Dendritic cell treated with granulocyte-macrophage colony-stimulating factor and Interleukin-4, amounts not matched to agents 40 ng/mL and 50 ng/mL, for 4 days (primary cell): Measurements from ENCODE around the gene ARHGAP22.

Experiments used
- H3K27ac Mint-ChIP-seq: one replicate; pipeline ENCODE4 v1.8.0; 2022; ENCODE audit warnings: mild to moderate bottlenecking, mixed read lengths
- H3K27me3 Mint-ChIP-seq: one replicate; pipeline ENCODE4 v1.8.0; 2022; ENCODE audit warnings: mild to moderate bottlenecking, mixed read lengths
- H3K36me3 Mint-ChIP-seq: one replicate; pipeline ENCODE4 v1.8.0; 2022; ENCODE audit warnings: low read depth, mixed read lengths
- H3K4me1 Mint-ChIP-seq: one replicate; pipeline ENCODE4 v1.8.0; 2022; ENCODE audit warnings: low read depth, mixed read lengths
- H3K4me3 Mint-ChIP-seq: one replicate; pipeline ENCODE4 v1.8.0; 2022; ENCODE audit warnings: mild to moderate bottlenecking, moderate library complexity, mixed read lengths
- H3K9me3 Mint-ChIP-seq: one replicate; pipeline ENCODE4 v1.8.0; 2022; ENCODE audit warnings: mixed read lengths
- intact Hi-C: fragments of 100-400 bp; cut with micrococcal nuclease; formaldehyde crosslinking; loops from one replicate; pipeline ENCODE4 v1.15.0; 2022

ARHGAP22 gene

GRCh38 chr10:48451969-48452878 is 152.6 kb downstream of the ARHGAP22 start:
- intact Hi-C loops: no loop called here
- H3K4me1 Mint-ChIP-seq: peaks cover 23% of the 10 kb centered on the region
- H3K36me3 Mint-ChIP-seq: peaks cover 79% of the 10 kb centered on the region
- H3K27ac Mint-ChIP-seq: no peak overlapping the region
- peaks cover 10% of the 10 kb centered on the region for H3K27me3 Mint-ChIP-seq
- H3K4me3 Mint-ChIP-seq: no peak overlapping the region
- no peaks in the 10 kb centered on the region for H3K9me3 Mint-ChIP-seq

GRCh38 chr10:48450741-48451466 is 154.0 kb downstream of the ARHGAP22 start:
- peaks cover 92% of the 10 kb centered on the region for H3K36me3 Mint-ChIP-seq
- H3K4me1 Mint-ChIP-seq: peaks cover 15% of the 10 kb centered on the region
- H3K9me3 Mint-ChIP-seq: no peaks in the 10 kb centered on the region
- no peak overlapping the region for H3K4me3 Mint-ChIP-seq
- intact Hi-C loops: no loop called here
- no peak overlapping the region for H3K27ac Mint-ChIP-seq
- H3K27me3 Mint-ChIP-seq: peaks cover 9% of the 10 kb centered on the region

- Mint-ChIP-seq H3K4me3 (no peak overlapping the region), H3K4me1 (peaks cover 12% of the 10 kb centered on the region), H3K36me3 (peaks cover 95% of the 10 kb centered on the region), H3K27ac (no peak overlapping the region), H3K9me3 (no peaks in the 10 kb centered on the region), H3K27me3 (peaks cover 7% of the 10 kb centered on the region)
- intact Hi-C loops: no loop called here
These were observed 154.6 kb downstream of the ARHGAP22 start for GRCh38 chr10:48450233-48450740.

GRCh38 chr10:48449501-48450232 is 155.2 kb downstream of the ARHGAP22 start:
- Mint-ChIP-seq H3K9me3 (no peaks in the 10 kb centered on the region), H3K27ac (no peak overlapping the region), H3K4me3 (no peak overlapping the region), H3K27me3 (peaks cover 3% of the 10 kb centered on the region), H3K4me1 (peaks cover 12% of the 10 kb centered on the region), H3K36me3 (peaks cover 95% of the 10 kb centered on the region)
- intact Hi-C loops: loop anchor here (10.0 kb wide), 1 partner anchor 205 kb away; no protein-coding TSS in a partner anchor

GRCh38 chr10:48448796-48449195 is 156.1 kb downstream of the ARHGAP22 start:
- peaks cover 88% of the 10 kb centered on the region for H3K36me3 Mint-ChIP-seq
- no peak overlapping the region for H3K27ac Mint-ChIP-seq
- H3K9me3 Mint-ChIP-seq: no peaks in the 10 kb centered on the region
- H3K4me3 Mint-ChIP-seq: no peak overlapping the region
- peaks cover 3% of the 10 kb centered on the region for H3K27me3 Mint-ChIP-seq
- H3K4me1 Mint-ChIP-seq: peaks cover 12% of the 10 kb centered on the region
- intact Hi-C loops: loop anchor here (10.0 kb wide), 1 partner anchor 206 kb away; no protein-coding TSS in a partner anchor

- Mint-ChIP-seq H3K4me1 (peaks cover 12% of the 10 kb centered on the region), H3K9me3 (no peaks in the 10 kb centered on the region), H3K4me3 (no peak overlapping the region), H3K36me3 (peaks cover 78% of the 10 kb centered on the region), H3K27ac (no peak overlapping the region), H3K27me3 (peaks cover 3% of the 10 kb centered on the region)
- intact Hi-C loops: loop anchor here (10.0 kb wide), 1 partner anchor 207 kb away; no protein-coding TSS in a partner anchor
These were observed 157.3 kb downstream of the ARHGAP22 start for GRCh38 chr10:48447356-48448215.

GRCh38 chr10:48446785-48447184 is 158.1 kb downstream of the ARHGAP22 start:
- H3K9me3 Mint-ChIP-seq: no peaks in the 10 kb centered on the region
- intact Hi-C loops: loop anchor here (10.0 kb wide), 1 partner anchor 208 kb away; no protein-coding TSS in a partner anchor
- peaks cover 12% of the 10 kb centered on the region for H3K4me1 Mint-ChIP-seq
- H3K4me3 Mint-ChIP-seq: no peak overlapping the region
- H3K27ac Mint-ChIP-seq: no peak overlapping the region
- H3K36me3 Mint-ChIP-seq: peaks cover 75% of the 10 kb centered on the region
- peaks cover 3% of the 10 kb centered on the region for H3K27me3 Mint-ChIP-seq

- H3K4me3 Mint-ChIP-seq: no peak overlapping the region
- peaks cover 3% of the 10 kb centered on the region for H3K27me3 Mint-ChIP-seq
- intact Hi-C loops: loop anchor here (10.0 kb wide), 1 partner anchor 209 kb away; no protein-coding TSS in a partner anchor
- no peak overlapping the region for H3K27ac Mint-ChIP-seq
- H3K9me3 Mint-ChIP-seq: no peaks in the 10 kb centered on the region
- H3K4me1 Mint-ChIP-seq: peaks cover 12% of the 10 kb centered on the region
- peaks cover 67% of the 10 kb centered on the region for H3K36me3 Mint-ChIP-seq
These were observed 158.9 kb downstream of the ARHGAP22 start for GRCh38 chr10:48445932-48446331.

GRCh38 chr10:48444861-48445841 is 159.7 kb downstream of the ARHGAP22 start:
- Mint-ChIP-seq H3K4me1 (peaks cover 12% of the 10 kb centered on the region), H3K4me3 (no peak overlapping the region), H3K27ac (no peak overlapping the region), H3K36me3 (peaks cover 59% of the 10 kb centered on the region), H3K27me3 (peaks cover 3% of the 10 kb centered on the region), H3K9me3 (no peaks in the 10 kb centered on the region)
- intact Hi-C loops: loop anchor here (5.0 to 10.0 kb wide), 2 partner anchors 62 to 210 kb away; no protein-coding TSS in a partner anchor

- no peak overlapping the region for H3K27ac Mint-ChIP-seq
- peaks cover 51% of the 10 kb centered on the region for H3K36me3 Mint-ChIP-seq
- intact Hi-C loops: loop anchor here (5.0 to 10.0 kb wide), 2 partner anchors 63 to 211 kb away; no protein-coding TSS in a partner anchor
- no peak overlapping the region for H3K4me3 Mint-ChIP-seq
- peaks cover 12% of the 10 kb centered on the region for H3K4me1 Mint-ChIP-seq
- H3K27me3 Mint-ChIP-seq: peaks cover 3% of the 10 kb centered on the region
- no peaks in the 10 kb centered on the region for H3K9me3 Mint-ChIP-seq
These were observed 160.6 kb downstream of the ARHGAP22 start for GRCh38 chr10:48444266-48444665.

GRCh38 chr10:48442809-48443177 is 162.1 kb downstream of the ARHGAP22 start:
- peaks cover 3% of the 10 kb centered on the region for H3K27me3 Mint-ChIP-seq
- peaks cover 50% of the 10 kb centered on the region for H3K36me3 Mint-ChIP-seq
- peaks cover 10% of the 10 kb centered on the region for H3K4me1 Mint-ChIP-seq
- H3K4me3 Mint-ChIP-seq: no peak overlapping the region
- intact Hi-C loops: loop anchor here (5.0 to 10.0 kb wide), 2 partner anchors 65 to 212 kb away; no protein-coding TSS in a partner anchor
- no peaks in the 10 kb centered on the region for H3K9me3 Mint-ChIP-seq
- no peak overlapping the region for H3K27ac Mint-ChIP-seq
